VCaP (cell line): ENCODE results near the gene MYO7A.

Source experiments
- H3K27ac ChIP-seq: fragments of 450-650 bp; 2 replicates; pipeline ENCODE4 v1.5.1; 2017
- TF ChIP-seq, protein P1 (sequence below): fragments of 450-650 bp; conservative IDR thresholded peaks from 2 replicates; pipeline ENCODE4 v1.5.1; 2017; ENCODE audit warnings: mild to moderate bottlenecking, moderate library complexity

The MYO7A gene

DNA sequence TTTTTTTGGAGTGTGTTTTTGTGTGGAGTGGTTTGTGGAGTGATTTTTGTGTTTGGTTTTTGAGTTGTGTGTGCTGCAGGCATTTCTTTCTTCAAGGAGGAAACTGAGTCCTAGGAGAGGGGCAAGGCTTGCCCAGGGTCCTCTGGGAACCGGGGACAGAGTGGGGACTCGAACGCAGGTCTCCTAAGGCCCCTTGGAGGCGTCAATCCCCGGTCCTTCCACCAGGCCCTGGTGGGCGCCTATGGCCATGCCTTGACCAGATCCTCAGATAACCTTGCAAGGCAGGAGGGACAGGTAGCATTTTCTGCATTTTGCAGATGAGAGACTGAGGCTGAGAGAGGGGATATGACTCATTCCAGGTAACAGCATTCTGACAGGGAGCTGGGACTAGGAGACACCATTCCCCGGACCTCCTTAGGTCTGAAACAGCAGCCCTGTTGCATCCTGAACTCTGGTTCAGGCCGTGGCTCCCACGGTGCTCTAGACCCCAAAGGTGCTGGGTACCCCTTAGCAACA is 39.1 kb downstream of the MYO7A start:
- no peak overlapping the region for H3K27ac ChIP-seq
- TF ChIP-seq, protein P1, sequence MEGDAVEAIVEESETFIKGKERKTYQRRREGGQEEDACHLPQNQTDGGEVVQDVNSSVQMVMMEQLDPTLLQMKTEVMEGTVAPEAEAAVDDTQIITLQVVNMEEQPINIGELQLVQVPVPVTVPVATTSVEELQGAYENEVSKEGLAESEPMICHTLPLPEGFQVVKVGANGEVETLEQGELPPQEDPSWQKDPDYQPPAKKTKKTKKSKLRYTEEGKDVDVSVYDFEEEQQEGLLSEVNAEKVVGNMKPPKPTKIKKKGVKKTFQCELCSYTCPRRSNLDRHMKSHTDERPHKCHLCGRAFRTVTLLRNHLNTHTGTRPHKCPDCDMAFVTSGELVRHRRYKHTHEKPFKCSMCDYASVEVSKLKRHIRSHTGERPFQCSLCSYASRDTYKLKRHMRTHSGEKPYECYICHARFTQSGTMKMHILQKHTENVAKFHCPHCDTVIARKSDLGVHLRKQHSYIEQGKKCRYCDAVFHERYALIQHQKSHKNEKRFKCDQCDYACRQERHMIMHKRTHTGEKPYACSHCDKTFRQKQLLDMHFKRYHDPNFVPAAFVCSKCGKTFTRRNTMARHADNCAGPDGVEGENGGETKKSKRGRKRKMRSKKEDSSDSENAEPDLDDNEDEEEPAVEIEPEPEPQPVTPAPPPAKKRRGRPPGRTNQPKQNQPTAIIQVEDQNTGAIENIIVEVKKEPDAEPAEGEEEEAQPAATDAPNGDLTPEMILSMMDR, result no peak

DNA sequence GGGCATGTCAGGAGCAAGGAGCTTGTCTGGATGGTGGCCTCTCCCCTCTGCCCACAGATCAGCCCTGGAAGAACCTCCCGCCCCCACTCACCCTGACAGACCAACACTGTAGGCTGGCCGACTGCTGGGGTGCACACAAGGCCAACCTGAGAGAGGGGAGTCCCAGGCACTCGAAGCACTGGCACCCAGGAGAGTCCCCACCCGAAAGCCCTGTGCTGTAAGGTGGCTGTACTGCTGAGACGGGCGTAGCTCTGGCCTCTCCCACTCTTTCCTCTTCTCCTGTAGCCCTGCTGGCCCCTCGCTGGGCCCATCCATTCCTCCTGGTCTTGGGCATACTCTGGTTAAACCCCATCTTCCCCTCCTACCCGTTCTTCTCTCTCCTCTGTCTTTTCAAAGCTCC is 39.7 kb downstream of the MYO7A start:
- no peak overlapping the region for H3K27ac ChIP-seq
- TF ChIP-seq, protein P1, result no peak

GRCh38 chr11:77170107-77170506 is 42.1 kb downstream of the MYO7A start:
- H3K27ac ChIP-seq, result no peak overlapping the region
- TF ChIP-seq, protein P1, result no peak

DNA sequence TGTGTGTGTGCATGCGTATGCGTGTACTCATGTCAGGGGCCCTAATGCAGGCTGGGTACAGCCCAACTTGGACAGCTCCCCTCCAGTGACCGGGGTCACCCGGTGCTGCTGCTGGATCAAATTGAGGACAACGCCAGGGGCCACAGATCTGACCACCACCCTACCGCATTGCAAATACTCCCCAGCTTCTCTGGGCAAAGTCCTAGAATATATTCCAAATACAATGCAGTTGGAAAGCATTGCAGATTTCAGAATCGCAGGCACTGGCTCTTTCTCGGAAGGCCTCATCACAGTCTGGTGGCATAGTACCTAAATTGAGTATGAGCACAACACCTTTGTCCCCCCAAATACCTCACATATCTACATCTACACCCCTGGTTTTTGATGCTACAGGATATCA is 43.2 kb downstream of the MYO7A start:
- TF ChIP-seq, protein P1, result no peak
- no peak overlapping the region for H3K27ac ChIP-seq

GRCh38 chr11:77171885-77172665 is 44.0 kb downstream of the MYO7A start:
- TF ChIP-seq, protein P1, result no peak
- H3K27ac ChIP-seq, result no peak overlapping the region

DNA sequence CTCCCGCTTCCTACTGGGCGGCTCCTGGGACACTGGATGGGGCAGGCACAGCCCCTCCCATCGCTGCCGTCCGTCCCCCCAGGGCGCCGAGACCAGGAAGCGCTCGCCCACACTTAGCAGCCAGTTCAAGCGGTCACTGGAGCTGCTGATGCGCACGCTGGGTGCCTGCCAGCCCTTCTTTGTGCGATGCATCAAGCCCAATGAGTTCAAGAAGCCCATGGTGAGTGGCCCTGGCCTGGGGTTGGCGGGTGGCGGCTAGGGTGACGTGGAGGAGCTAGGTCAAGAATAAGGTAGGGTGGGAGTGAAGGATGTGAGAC is 44.6 kb downstream of the MYO7A start:
- TF ChIP-seq, protein P1, result no peak

DNA sequence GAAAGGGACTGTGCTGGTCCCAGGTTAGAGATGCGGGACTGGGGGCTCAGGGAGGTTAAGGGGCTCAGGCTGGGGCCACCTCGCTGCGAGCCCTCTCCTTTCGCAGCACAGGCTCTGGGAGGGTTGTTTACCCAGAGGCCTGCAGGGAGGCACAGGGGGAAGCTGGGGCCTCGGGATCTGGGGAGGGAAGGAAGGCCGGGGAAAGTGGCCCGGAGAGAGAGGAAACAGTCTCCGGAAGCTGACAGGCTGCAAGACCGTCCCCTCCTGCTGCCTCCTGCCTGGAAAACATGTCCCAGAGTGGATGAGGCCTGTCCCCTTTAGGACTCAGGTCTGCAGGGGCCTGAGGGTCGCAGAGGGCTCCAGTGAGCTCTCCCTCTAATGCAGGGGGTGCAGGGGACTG is 45.4 kb downstream of the MYO7A start:
- no peak overlapping the region for H3K27ac ChIP-seq

More for the DNA sequence above, 44.6 kb downstream of the MYO7A start:
- no peak overlapping the region for H3K27ac ChIP-seq

More for the DNA sequence above, 45.4 kb downstream of the MYO7A start:
- TF ChIP-seq, protein P1, result no peak
